ENCODE data around the gene PDZRN3. TPM values are rescaled to one million over a fixed set of nuclear protein-coding genes. Genes with fewer than 3 reads are reported as not detected.

The PDZRN3 gene
- total and polyA plus RNA-seq, 4 donors, result 0.69 to 1.8 (median 0.92) TPM

DNA sequence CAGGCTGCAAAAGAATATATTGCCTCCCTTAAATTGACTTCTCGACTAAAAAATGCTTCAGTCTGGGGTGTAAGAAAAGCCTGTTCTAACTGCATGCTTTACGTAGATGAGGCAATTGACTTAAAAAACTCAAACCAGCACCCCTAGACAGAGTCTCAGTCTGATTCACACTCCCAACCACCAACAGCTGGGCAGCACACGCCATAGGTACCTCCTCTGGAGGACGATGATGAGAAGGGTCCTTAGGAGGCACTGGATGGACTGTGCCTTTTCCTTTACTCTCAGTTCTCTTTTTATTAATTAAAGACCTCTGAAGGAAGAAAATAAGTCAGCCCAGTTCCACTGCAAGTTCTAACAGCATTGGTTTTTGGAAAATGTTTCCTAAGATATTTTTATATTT is 175.0 kb downstream of the PDZRN3 start:
- no peaks in the 10 kb centered on the region for H3K4me1 ChIP-seq (ENCODE audit: control insufficient read depth in 4 of 4, insufficient read depth in 4 of 4, low read length in 3 of 4)
- no peaks in the 10 kb centered on the region for H3K9me3 ChIP-seq (ENCODE audit: control insufficient read depth in 4 of 4, low read length in 3 of 4)
- no peak overlapping the region for H3K4me3 ChIP-seq (ENCODE audit: low read depth in 1 of 3, low read length in 3 of 3)
- TF ChIP-seq YY1 (IDR thresholded peaks at IDR 0.05) (no peak), TAF1 (conservative IDR thresholded peaks at IDR 0.05) (no peak), MAX (IDR thresholded peaks at IDR 0.05) (no peak), EGR1 (IDR thresholded peaks at IDR 0.05; ENCODE audit: low read depth in 2 of 2) (no peak), JUND (IDR thresholded peaks at IDR 0.05) (no peak), FOXA2 (IDR thresholded peaks at IDR 0.05) (no peak), GABPA (IDR thresholded peaks at IDR 0.05 in 1 of 2, conservative IDR thresholded peaks at IDR 0.05 in 1 of 2) (no peak), FOXA1 (IDR thresholded peaks at IDR 0.05) (no peak), HNF4A (conservative IDR thresholded peaks at IDR 0.05) (no peak), NR2F2 (IDR thresholded peaks at IDR 0.05) (no peak), RAD21 (IDR thresholded peaks at IDR 0.05) (no peak), RXRA (IDR thresholded peaks at IDR 0.05) (no peak)
- no peaks in the 10 kb centered on the region for H3K36me3 ChIP-seq (ENCODE audit: control insufficient read depth in 4 of 4, insufficient read depth in 3 of 4, low read depth in 1 of 4, low read length in 3 of 4)
- H3K9ac ChIP-seq (ENCODE audit: low read depth in 1 of 2, low read length in 2 of 2), result no peak overlapping the region
- no peak overlapping the region for H3K27ac ChIP-seq (ENCODE audit: low read depth in 1 of 2, low read length in 2 of 2)
- peaks cover 0 to 1% (median 0%) of the 10 kb centered on the region in 4 donors for H3K27me3 ChIP-seq (ENCODE audit: control insufficient read depth in 4 of 4, insufficient read depth in 4 of 4, low read length in 3 of 4)
- 67% methylated on average over 4 of the region's 4 CpGs for WGBS
- DNase-seq (ENCODE audit: low spot score), result no peak

DNA sequence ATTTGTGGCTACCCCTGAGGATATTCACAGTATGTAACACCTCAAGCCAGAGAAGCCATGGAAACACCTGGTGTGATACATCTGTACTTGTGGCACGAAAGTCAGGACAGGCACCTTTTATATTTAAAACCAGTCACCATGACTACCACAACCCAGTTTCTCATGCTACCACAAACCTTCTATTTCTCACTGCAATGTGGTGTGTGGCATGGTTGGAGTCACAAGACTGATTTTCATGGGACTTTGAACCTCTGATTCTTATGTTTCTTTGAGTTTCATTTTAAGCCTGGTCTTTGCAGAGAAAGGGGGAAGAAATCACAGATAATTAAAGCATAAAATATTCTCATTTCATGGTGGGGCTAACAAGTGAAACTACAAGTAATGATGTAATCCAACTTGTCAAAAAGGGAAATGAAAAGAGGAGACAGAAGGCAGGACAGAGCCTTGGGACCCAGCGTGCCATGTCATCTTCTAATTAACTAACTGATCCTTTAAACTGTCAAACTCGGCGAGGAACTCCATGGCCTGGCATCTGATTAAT is 175.9 kb downstream of the PDZRN3 start:
- H3K27me3 ChIP-seq (ENCODE audit: control insufficient read depth in 4 of 4, insufficient read depth in 4 of 4, low read length in 3 of 4), result peaks cover 0 to 2% (median 0%) of the 10 kb centered on the region in 4 donors
- no peaks in the 10 kb centered on the region for H3K36me3 ChIP-seq (ENCODE audit: control insufficient read depth in 4 of 4, insufficient read depth in 3 of 4, low read depth in 1 of 4, low read length in 3 of 4)
- H3K27ac ChIP-seq (ENCODE audit: low read depth in 1 of 2, low read length in 2 of 2), result no peak overlapping the region
- H3K4me3 ChIP-seq (ENCODE audit: low read depth in 1 of 3, low read length in 3 of 3), result no peak overlapping the region
- no peaks in the 10 kb centered on the region for H3K9me3 ChIP-seq (ENCODE audit: control insufficient read depth in 4 of 4, low read length in 3 of 4)
- H3K4me1 ChIP-seq (ENCODE audit: control insufficient read depth in 4 of 4, insufficient read depth in 4 of 4, low read length in 3 of 4), result no peaks in the 10 kb centered on the region
- no peak for DNase-seq (ENCODE audit: low spot score)
- 80% methylated on average over 4 of the region's 4 CpGs for whole genome bisulfite sequencing
- TF ChIP-seq, protein P1, sequence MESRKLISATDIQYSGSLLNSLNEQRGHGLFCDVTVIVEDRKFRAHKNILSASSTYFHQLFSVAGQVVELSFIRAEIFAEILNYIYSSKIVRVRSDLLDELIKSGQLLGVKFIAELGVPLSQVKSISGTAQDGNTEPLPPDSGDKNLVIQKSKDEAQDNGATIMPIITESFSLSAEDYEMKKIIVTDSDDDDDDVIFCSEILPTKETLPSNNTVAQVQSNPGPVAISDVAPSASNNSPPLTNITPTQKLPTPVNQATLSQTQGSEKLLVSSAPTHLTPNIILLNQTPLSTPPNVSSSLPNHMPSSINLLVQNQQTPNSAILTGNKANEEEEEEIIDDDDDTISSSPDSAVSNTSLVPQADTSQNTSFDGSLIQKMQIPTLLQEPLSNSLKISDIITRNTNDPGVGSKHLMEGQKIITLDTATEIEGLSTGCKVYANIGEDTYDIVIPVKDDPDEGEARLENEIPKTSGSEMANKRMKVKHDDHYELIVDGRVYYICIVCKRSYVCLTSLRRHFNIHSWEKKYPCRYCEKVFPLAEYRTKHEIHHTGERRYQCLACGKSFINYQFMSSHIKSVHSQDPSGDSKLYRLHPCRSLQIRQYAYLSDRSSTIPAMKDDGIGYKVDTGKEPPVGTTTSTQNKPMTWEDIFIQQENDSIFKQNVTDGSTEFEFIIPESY (IDR thresholded peaks at IDR 0.05), result no peak
- TF ChIP-seq GABPA (IDR thresholded peaks at IDR 0.05 in 1 of 2, conservative IDR thresholded peaks at IDR 0.05 in 1 of 2), result no peak
- no peak for TF ChIP-seq NR2F2 (IDR thresholded peaks at IDR 0.05)
- TF ChIP-seq SP1 (IDR thresholded peaks at IDR 0.05), result no peak
- TF ChIP-seq, protein P2, sequence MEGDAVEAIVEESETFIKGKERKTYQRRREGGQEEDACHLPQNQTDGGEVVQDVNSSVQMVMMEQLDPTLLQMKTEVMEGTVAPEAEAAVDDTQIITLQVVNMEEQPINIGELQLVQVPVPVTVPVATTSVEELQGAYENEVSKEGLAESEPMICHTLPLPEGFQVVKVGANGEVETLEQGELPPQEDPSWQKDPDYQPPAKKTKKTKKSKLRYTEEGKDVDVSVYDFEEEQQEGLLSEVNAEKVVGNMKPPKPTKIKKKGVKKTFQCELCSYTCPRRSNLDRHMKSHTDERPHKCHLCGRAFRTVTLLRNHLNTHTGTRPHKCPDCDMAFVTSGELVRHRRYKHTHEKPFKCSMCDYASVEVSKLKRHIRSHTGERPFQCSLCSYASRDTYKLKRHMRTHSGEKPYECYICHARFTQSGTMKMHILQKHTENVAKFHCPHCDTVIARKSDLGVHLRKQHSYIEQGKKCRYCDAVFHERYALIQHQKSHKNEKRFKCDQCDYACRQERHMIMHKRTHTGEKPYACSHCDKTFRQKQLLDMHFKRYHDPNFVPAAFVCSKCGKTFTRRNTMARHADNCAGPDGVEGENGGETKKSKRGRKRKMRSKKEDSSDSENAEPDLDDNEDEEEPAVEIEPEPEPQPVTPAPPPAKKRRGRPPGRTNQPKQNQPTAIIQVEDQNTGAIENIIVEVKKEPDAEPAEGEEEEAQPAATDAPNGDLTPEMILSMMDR (IDR thresholded peaks at IDR 0.05; ENCODE audit: low read depth, low read length, missing input control), result no peak
- H3K9ac ChIP-seq (ENCODE audit: low read depth in 1 of 2, low read length in 2 of 2), result no peak overlapping the region

DNA sequence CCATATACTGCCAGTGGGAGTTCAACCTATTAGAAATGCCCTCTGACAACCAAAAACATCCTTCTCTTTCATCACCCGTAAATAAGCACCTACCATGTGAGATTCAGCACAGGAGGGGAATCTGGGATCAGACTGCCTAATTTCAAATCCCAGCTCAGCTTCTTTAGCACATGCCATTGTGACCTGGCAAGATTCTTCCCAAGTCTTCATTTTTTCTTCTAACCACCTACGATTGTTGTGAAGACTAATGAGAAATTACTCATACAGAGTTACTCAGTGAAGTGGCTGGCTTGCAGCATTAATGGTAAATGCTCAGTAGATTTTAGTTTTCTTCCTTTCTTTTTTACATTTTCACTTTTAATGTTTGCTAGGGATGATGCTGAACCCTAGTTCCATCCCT is 176.7 kb downstream of the PDZRN3 start:
- no peak for DNase-seq (ENCODE audit: low spot score)
- TF ChIP-seq REST (IDR thresholded peaks at IDR 0.05), result no peak
- TF ChIP-seq RAD21 (IDR thresholded peaks at IDR 0.05), result no peak
- no peak for TF ChIP-seq MAX (IDR thresholded peaks at IDR 0.05)
- no peak for TF ChIP-seq YY1 (IDR thresholded peaks at IDR 0.05)
- no peak for TF ChIP-seq FOXA2 (IDR thresholded peaks at IDR 0.05)
- no peak for TF ChIP-seq RXRA (IDR thresholded peaks at IDR 0.05)
- no peak for TF ChIP-seq SP1 (IDR thresholded peaks at IDR 0.05)
- no peak for TF ChIP-seq ATF3 (IDR thresholded peaks at IDR 0.05)
- no peak for TF ChIP-seq FOXA1 (IDR thresholded peaks at IDR 0.05)
- no peak for TF ChIP-seq HNF4A (conservative IDR thresholded peaks at IDR 0.05)
- TF ChIP-seq, protein P1 (IDR thresholded peaks at IDR 0.05), result no peak
- Histone ChIP-seq H3K4me1 (ENCODE audit: control insufficient read depth in 4 of 4, insufficient read depth in 4 of 4, low read length in 3 of 4) (no peaks in the 10 kb centered on the region), H3K27ac (ENCODE audit: low read depth in 1 of 2, low read length in 2 of 2) (no peak overlapping the region), H3K9ac (ENCODE audit: low read depth in 1 of 2, low read length in 2 of 2) (no peak overlapping the region), H3K9me3 (ENCODE audit: control insufficient read depth in 4 of 4, low read length in 3 of 4) (no peaks in the 10 kb centered on the region), H3K27me3 (ENCODE audit: control insufficient read depth in 4 of 4, insufficient read depth in 4 of 4, low read length in 3 of 4) (peaks cover 0 to 2% (median 0%) of the 10 kb centered on the region in 4 donors), H3K4me3 (ENCODE audit: low read depth in 1 of 3, low read length in 3 of 3) (no peak overlapping the region), H3K36me3 (ENCODE audit: control insufficient read depth in 4 of 4, insufficient read depth in 3 of 4, low read depth in 1 of 4, low read length in 3 of 4) (no peaks in the 10 kb centered on the region)
- whole genome bisulfite sequencing, result 86% methylated on average over 2 of the region's 2 CpGs
